ENCODE measurements around the gene VAMP2.

VAMP2 gene

DNA sequence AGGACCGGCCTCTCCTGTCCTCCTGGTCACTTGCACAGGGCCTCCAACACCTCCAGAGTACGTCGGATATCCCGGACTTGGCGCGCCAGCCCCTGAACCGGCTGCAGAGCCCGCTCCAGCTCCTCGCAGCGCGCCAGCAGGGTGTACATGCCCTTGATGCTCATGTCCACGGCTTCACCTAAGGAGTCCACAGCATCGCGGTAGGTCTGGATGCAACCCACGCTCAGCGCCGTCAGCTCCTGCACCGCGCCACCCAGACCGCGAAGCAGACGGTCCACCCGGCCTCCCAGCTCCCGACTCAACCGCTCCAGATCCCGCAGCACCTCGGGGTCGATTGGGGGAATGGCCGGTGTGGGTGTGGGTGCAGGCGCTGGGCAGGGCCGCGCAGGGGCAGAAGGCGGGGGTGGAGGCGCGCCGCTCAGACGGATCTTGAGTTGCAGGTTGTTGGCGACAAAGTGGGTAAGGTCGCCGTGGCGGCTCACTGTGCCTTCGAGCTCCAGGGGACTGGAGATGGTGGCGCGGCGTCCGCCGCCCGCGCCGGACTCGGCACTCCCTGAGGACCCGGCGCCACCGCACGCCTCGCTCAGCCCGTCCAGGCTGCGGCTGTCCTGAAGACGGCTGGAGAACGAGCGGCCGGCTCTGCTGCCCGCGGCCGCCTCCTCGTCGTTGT is 26.4 kb upstream of the VAMP2 start:
- TF ChIP-seq POLR2AphosphoS5 (IDR thresholded peaks at IDR 0.05; ENCODE audit: low read depth, low read length): no peak
- no peak for TF ChIP-seq FOXP2 (optimal IDR thresholded peaks at IDR 0.05; ENCODE audit: borderline replicate concordance, extremely low read depth, extremely low read length, insufficient read depth)
- no peak for TF ChIP-seq SIN3A (IDR thresholded peaks at IDR 0.05; ENCODE audit: borderline replicate concordance, insufficient read depth, low read length)
- no peak for TF ChIP-seq TAF1 (IDR thresholded peaks at IDR 0.05; ENCODE audit: borderline replicate concordance, insufficient read depth, low read length)
- TF ChIP-seq, protein P1, sequence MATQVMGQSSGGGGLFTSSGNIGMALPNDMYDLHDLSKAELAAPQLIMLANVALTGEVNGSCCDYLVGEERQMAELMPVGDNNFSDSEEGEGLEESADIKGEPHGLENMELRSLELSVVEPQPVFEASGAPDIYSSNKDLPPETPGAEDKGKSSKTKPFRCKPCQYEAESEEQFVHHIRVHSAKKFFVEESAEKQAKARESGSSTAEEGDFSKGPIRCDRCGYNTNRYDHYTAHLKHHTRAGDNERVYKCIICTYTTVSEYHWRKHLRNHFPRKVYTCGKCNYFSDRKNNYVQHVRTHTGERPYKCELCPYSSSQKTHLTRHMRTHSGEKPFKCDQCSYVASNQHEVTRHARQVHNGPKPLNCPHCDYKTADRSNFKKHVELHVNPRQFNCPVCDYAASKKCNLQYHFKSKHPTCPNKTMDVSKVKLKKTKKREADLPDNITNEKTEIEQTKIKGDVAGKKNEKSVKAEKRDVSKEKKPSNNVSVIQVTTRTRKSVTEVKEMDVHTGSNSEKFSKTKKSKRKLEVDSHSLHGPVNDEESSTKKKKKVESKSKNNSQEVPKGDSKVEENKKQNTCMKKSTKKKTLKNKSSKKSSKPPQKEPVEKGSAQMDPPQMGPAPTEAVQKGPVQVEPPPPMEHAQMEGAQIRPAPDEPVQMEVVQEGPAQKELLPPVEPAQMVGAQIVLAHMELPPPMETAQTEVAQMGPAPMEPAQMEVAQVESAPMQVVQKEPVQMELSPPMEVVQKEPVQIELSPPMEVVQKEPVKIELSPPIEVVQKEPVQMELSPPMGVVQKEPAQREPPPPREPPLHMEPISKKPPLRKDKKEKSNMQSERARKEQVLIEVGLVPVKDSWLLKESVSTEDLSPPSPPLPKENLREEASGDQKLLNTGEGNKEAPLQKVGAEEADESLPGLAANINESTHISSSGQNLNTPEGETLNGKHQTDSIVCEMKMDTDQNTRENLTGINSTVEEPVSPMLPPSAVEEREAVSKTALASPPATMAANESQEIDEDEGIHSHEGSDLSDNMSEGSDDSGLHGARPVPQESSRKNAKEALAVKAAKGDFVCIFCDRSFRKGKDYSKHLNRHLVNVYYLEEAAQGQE (IDR thresholded peaks at IDR 0.05; ENCODE audit: insufficient read depth in 1 of 2, low read depth in 2 of 2, low read length in 2 of 2): no peak

DNA sequence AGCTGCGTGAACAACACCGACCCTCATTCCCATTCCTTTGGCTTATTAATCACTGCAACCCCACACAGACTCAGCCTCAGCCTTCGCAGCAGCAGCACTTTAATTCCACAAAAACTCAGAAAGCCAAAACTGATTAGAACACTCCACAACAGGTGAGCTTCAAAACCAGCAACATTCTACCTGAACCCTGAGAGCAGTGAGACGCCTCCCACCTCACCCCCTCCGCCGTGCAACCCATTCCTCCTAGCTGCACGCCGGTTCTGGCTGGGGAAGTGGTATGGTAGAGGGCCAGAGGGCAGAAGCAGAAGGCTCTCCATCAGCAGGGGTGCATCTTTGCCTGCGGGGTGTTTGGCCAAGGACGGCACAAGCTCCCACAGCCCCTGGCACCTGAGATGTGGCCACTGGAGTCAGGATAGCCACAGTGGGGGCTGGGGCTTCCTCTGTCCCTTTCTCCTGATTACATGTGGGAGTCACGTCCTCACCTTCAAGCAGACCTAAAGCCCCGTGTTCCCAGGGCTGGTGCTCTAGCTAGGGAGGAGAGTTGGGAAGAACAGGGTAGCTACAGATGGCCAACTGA is 25.6 kb upstream of the VAMP2 start:
- TF ChIP-seq, protein P1 (IDR thresholded peaks at IDR 0.05; ENCODE audit: insufficient read depth in 1 of 2, low read depth in 2 of 2, low read length in 2 of 2): no peak
- TF ChIP-seq SIN3A (IDR thresholded peaks at IDR 0.05; ENCODE audit: borderline replicate concordance, insufficient read depth, low read length): no peak
- TF ChIP-seq TAF1 (IDR thresholded peaks at IDR 0.05; ENCODE audit: borderline replicate concordance, insufficient read depth, low read length): no peak
- no peak for TF ChIP-seq POLR2AphosphoS5 (IDR thresholded peaks at IDR 0.05; ENCODE audit: low read depth, low read length)
- TF ChIP-seq FOXP2 (optimal IDR thresholded peaks at IDR 0.05; ENCODE audit: borderline replicate concordance, extremely low read depth, extremely low read length, insufficient read depth): no peak

DNA sequence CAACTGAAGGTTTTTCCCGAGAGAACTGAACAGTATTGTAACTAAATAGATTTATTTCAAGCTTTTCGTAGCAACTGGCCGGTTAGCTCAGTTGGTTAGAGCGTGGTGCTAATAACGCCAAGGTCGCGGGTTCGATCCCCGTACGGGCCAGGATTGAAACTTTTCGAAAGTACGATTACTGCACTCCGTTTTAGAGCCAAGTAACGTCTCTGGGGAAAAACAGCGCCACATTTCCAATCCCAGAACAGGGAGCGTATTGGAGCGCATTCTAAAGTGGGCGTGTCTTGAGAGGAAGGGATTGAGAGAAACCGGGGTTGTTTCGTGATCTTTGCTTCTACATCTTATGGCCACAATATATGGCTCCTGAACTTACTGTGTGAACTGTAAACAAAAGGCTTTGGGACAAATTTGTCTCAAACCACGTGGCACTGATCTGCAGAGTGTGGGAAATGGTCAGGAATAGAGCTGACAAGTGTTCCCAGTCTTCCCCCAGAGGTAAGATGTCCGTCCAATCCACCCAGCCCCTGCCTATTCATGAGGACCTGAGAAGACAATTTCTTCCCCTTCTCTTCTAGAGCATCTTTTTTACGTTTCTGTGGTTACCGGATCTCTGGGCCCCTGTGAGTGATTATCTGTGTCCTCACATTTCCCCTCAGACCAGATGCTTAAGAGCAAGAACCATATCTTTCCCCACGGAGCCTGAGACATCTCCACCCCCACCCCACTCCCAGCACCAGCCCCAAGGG is 24.9 kb upstream of the VAMP2 start:
- TF ChIP-seq, protein P1 (IDR thresholded peaks at IDR 0.05; ENCODE audit: insufficient read depth in 1 of 2, low read depth in 2 of 2, low read length in 2 of 2): no peak
- TF ChIP-seq FOXP2 (optimal IDR thresholded peaks at IDR 0.05; ENCODE audit: borderline replicate concordance, extremely low read depth, extremely low read length, insufficient read depth) (no peak), POLR2AphosphoS5 (IDR thresholded peaks at IDR 0.05; ENCODE audit: low read depth, low read length) (no peak; the same call in 1 of the 2 replicates), SIN3A (IDR thresholded peaks at IDR 0.05; ENCODE audit: borderline replicate concordance, insufficient read depth, low read length) (peak; percentile 95; the same call in 1 of the 2 replicates), TAF1 (IDR thresholded peaks at IDR 0.05; ENCODE audit: borderline replicate concordance, insufficient read depth, low read length) (no peak)

DNA sequence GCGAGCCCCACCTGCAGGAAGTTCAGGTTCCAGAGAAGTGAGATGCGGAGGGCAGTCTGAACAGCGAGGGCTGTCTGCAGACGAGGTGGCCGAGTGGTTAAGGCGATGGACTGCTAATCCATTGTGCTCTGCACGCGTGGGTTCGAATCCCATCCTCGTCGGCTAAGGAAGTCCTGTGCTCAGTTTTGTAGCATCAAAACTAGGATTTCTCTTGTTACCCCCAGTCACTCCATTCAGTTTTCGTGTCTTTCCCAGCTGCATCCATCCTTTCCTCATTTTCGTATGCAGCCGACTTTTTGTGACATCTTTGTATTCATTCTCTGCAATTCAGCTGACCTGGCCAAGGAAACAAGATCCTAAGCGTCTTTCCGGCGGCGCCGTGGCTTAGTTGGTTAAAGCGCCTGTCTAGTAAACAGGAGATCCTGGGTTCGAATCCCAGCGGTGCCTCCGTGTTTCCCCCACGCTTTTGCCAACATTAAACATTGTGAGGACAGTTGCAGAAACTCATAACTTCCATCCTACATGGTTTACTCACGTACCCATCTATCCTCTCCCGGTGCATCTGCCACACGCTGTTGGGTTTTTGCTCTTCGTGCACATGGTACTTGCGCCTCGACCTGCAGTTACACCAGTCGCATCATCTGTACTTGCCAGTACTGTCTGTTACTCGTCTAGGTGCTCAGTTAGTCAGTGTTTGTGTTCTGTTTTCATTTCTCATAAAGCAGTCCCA is 24.2 kb upstream of the VAMP2 start:
- TF ChIP-seq, protein P1 (IDR thresholded peaks at IDR 0.05; ENCODE audit: insufficient read depth in 1 of 2, low read depth in 2 of 2, low read length in 2 of 2): peak in 1 of 2 experiments; percentile 39; a peak in 1 of 4 replicates
- peak; percentile 57; the same call in 1 of the 2 replicates for TF ChIP-seq TAF1 (IDR thresholded peaks at IDR 0.05; ENCODE audit: borderline replicate concordance, insufficient read depth, low read length)
- TF ChIP-seq SIN3A (IDR thresholded peaks at IDR 0.05; ENCODE audit: borderline replicate concordance, insufficient read depth, low read length): 0 out of 2 replicates have a peak, but pooled peaks have one; percentile 44
- peak; percentile 14 for TF ChIP-seq FOXP2 (optimal IDR thresholded peaks at IDR 0.05; ENCODE audit: borderline replicate concordance, extremely low read depth, extremely low read length, insufficient read depth)
- no peak for TF ChIP-seq POLR2AphosphoS5 (IDR thresholded peaks at IDR 0.05; ENCODE audit: low read depth, low read length)
